AG10803 (cell line): Measurements from ENCODE around the gene MAPKBP1.

Experiments used
- DNase-seq: peaks from one replicate; pipeline ENCODE4 v3.0.0; 2010; ENCODE audit warnings: low read depth
- H3K4me3 ChIP-seq: 2 replicates; pipeline ENCODE4 v1.5.1; 2011; ENCODE audit warnings: mild to moderate bottlenecking, low read length, control low read depth
- CTCF ChIP-seq: conservative IDR thresholded peaks from 2 replicates; pipeline ENCODE4 v1.5.1; 2011; ENCODE audit warnings: mild to moderate bottlenecking, low read length, control low read depth, inconsistent platforms

Gene MAPKBP1

GRCh38 chr15:41812820-41813375 lies 38.6 kb downstream of the MAPKBP1 start:
- no peak for TF ChIP-seq CTCF
- H3K4me3 ChIP-seq, result no peak overlapping the region
- no peak for DNase-seq

DNA sequence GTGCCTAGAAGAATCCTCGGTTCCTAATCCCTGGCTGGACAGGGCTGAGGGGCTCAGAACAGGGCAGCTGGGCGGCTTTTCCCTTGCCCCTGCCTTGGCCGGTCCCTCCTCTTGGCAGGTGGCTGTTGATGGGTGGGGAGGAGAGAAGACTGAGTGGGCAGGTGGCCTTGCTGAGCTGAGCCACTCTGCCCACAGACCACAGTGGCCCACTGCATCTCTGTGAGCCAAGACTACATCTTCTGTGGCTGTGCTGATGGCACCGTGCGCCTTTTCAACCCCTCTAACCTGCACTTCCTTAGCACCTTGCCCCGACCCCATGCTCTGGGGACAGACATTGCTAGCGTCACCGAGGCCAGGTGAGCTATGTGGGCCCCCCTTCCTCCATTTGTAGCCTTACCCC lies 39.1 kb downstream of the MAPKBP1 start:
- TF ChIP-seq CTCF, result no peak
- H3K4me3 ChIP-seq, result no peak overlapping the region
- no peak for DNase-seq

GRCh38 chr15:41814534-41814933 lies 40.2 kb downstream of the MAPKBP1 start:
- DNase-seq, result no peak

GRCh38 chr15:41816788-41817187 lies 42.5 kb downstream of the MAPKBP1 start:
- TF ChIP-seq CTCF, result no peak
- no peak overlapping the region for H3K4me3 ChIP-seq
- DNase-seq, result no peak

More at GRCh38 chr15:41814534-41814933, 40.2 kb downstream of the MAPKBP1 start:
- no peak for TF ChIP-seq CTCF
- H3K4me3 ChIP-seq, result no peak overlapping the region

- no peak for TF ChIP-seq CTCF
- DNase-seq, result no peak
- no peak overlapping the region for H3K4me3 ChIP-seq
Observed at GRCh38 chr15:41817327-41817726, 43.0 kb downstream of the MAPKBP1 start.

DNA sequence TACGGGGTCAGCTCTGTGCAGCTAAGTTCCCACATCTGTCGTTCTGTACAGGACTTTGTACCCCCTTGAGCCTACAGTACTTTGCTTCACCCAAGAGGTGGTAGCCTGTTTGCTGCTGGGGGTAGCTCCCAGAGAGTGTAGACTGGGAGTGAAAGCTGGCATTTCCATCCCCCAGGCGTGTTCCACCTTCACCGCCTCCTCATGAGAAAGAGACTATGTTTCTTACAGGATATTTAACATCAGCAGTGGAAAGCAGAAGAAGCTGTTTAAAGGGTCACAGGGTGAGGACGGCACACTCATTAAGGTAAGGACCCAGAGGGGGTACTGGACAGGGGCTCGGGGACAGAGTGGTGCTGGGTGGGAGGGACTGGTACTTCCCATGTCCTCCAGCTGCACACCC lies 43.5 kb downstream of the MAPKBP1 start:
- DNase-seq, result no peak
- no peak for TF ChIP-seq CTCF
- H3K4me3 ChIP-seq, result no peak overlapping the region

GRCh38 chr15:41819455-41820050 lies 45.3 kb downstream of the MAPKBP1 start:
- DNase-seq, result no peak

More at GRCh38 chr15:41819455-41820050, 45.3 kb downstream of the MAPKBP1 start:
- TF ChIP-seq CTCF, result no peak
- H3K4me3 ChIP-seq, result no peak overlapping the region
